Astrocyte (in vitro differentiated cells and primary cell): ENCODE data around the gene USP21.

ENCODE experiments used
- CTCF ChIP-seq: IDR thresholded peaks from 2 replicates; pipeline ENCODE4 v1.5.1; 2011; ENCODE audit warnings: low read depth, mild to moderate bottlenecking, inconsistent platforms, low read length, moderate library complexity; ENCODE audit not compliant: insufficient read depth
- EZH2 ChIP-seq: IDR thresholded peaks from 2 replicates; pipeline ENCODE4 v1.6.1; 2012; ENCODE audit warnings: mild to moderate bottlenecking, low read length, inconsistent platforms; ENCODE audit not compliant: insufficient read depth

DNA sequence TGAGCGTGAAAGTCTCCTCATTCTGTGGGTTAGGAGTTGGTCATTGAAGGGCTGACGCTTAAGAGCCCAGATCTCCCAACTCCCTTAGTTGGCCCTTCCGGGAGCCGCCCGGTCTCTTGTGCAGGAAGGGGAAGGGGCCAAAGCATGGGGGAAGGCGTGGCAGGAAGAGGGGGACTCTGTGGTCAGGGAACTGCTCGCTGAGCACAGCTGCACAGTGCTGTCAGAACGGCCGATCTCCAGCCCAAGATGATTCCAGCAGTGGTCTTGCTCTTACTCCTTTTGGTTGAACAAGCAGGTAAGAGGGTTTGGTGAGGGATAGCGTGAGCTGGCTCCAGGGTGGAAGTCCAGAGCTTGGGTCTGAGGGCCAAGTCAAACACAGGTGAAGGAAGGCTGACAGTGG, 55.8 kb downstream of the USP21 start, which contains the start of gene FCER1G:
- TF ChIP-seq CTCF (no peak), EZH2 (no peak)
